CD4-positive, alpha-beta T cell treated with Interleukin-17A for 4 hours (primary cell): ENCODE data around the gene NYAP1.

Experiments used
- DNase-seq: peaks from one replicate; pipeline ENCODE4 v3.0.0-alpha.2; 2020; ENCODE audit warnings: mixed read lengths

NYAP1 gene

GRCh38 chr7:100464210-100464660 is 19.5 kb upstream of the NYAP1 start, which contains the start of gene SPACDR:
TSS of gene SPACDR (minus strand) at chr7:100464260. CDS start at chr7:100464025, 235 bp downstream.
- DNase-seq: no peak

GRCh38 chr7:100464791-100465190 is 18.9 kb upstream of the NYAP1 start:
- DNase-seq: no peak

- no peak for DNase-seq
Observed at GRCh38 chr7:100465299-100465698, 18.4 kb upstream of the NYAP1 start.

GRCh38 chr7:100465702-100466311 is 17.9 kb upstream of the NYAP1 start:
- DNase-seq: no peak

- no peak for DNase-seq
Observed at GRCh38 chr7:100466653-100467605, 16.8 kb upstream of the NYAP1 start.

- DNase-seq: no peak
Observed at GRCh38 chr7:100467638-100468373, 15.9 kb upstream of the NYAP1 start.

GRCh38 chr7:100469227-100470044 is 14.3 kb upstream of the NYAP1 start:
- DNase-seq: peak; percentile 91

GRCh38 chr7:100471021-100471420 is 12.7 kb upstream of the NYAP1 start:
- no peak for DNase-seq

GRCh38 chr7:100472121-100472851 is 11.4 kb upstream of the NYAP1 start:
- no peak for DNase-seq

GRCh38 chr7:100472854-100473499 is 10.8 kb upstream of the NYAP1 start:
- DNase-seq: peak; percentile 35

GRCh38 chr7:100475549-100475948 is 8.2 kb upstream of the NYAP1 start:
- peak; percentile 29 for DNase-seq

- DNase-seq: no peak
Observed at GRCh38 chr7:100476101-100476780, 7.5 kb upstream of the NYAP1 start.

GRCh38 chr7:100476903-100477870 is 6.5 kb upstream of the NYAP1 start:
- DNase-seq: peak; percentile 56

- no peak for DNase-seq
Observed at GRCh38 chr7:100477871-100478267, 5.9 kb upstream of the NYAP1 start.

GRCh38 chr7:100478958-100479660 is 4.6 kb upstream of the NYAP1 start, which contains the start of gene TSC22D4:
TSS of gene TSC22D4 (minus strand) at chr7:100479214. CDS start at chr7:100478038, 1,176 bp downstream.
- peak; percentile 95 for DNase-seq

- DNase-seq: no peak
Observed at GRCh38 chr7:100481466-100481865, 2.3 kb upstream of the NYAP1 start.

GRCh38 chr7:100482728-100483089 is 1.0 kb upstream of the NYAP1 start:
- DNase-seq: no peak

- DNase-seq: peak; percentile 89
Observed at GRCh38 chr7:100483090-100483721, 521 bp upstream of the NYAP1 start.
